ENCODE measurements around the gene MSMP.

DNA sequence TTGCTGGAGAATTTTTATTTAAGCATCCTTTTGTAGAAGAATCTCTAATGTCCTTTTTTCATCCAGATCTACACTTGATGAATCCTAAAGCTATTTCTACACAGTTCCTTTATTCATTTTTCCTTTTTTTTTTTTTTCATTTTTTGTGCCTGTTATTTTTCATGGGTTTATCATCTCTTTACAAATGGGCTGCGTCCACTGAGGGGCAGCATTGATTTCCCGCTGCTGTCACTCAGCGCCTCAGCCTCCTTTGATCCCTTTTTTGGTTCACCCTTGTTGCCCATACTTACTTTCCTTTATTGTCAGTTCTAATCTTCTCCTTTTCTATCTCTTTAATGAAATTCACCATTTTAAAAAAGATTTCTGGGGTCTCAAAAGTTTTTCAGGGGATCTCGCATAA is 5.7 kb upstream of the MSMP start:
- TF ChIP-seq, protein P1, sequence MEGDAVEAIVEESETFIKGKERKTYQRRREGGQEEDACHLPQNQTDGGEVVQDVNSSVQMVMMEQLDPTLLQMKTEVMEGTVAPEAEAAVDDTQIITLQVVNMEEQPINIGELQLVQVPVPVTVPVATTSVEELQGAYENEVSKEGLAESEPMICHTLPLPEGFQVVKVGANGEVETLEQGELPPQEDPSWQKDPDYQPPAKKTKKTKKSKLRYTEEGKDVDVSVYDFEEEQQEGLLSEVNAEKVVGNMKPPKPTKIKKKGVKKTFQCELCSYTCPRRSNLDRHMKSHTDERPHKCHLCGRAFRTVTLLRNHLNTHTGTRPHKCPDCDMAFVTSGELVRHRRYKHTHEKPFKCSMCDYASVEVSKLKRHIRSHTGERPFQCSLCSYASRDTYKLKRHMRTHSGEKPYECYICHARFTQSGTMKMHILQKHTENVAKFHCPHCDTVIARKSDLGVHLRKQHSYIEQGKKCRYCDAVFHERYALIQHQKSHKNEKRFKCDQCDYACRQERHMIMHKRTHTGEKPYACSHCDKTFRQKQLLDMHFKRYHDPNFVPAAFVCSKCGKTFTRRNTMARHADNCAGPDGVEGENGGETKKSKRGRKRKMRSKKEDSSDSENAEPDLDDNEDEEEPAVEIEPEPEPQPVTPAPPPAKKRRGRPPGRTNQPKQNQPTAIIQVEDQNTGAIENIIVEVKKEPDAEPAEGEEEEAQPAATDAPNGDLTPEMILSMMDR (IDR thresholded peaks at IDR 0.05 in 4 of 5, conservative IDR thresholded peaks at IDR 0.05 in 1 of 5) = no peak
- TF ChIP-seq POLR2A (IDR thresholded peaks at IDR 0.05) = no peak

Data from gastrocnemius medialis (tissue), 4 donors.